H54 (cell line): Measurements from ENCODE around the gene NLRP11.

Experiments used
- DNase-seq: peaks from one replicate; pipeline ENCODE4 v3.0.0; 2011; ENCODE audit warnings: low spot score, mixed read lengths; ENCODE audit not compliant: insufficient read length
- FAIRE-seq: peaks from 3 replicates; lab custom pipeline; 2011; peaks lifted over from hg19 to GRCh38; lab: Jason Lieb, UNC
- POLR2A ChIP-seq: IDR thresholded peaks from 2 replicates; pipeline ENCODE4 v1.6.1; 2011; ENCODE audit warnings: low read depth, mild to moderate bottlenecking, low read length

The NLRP11 gene

DNA sequence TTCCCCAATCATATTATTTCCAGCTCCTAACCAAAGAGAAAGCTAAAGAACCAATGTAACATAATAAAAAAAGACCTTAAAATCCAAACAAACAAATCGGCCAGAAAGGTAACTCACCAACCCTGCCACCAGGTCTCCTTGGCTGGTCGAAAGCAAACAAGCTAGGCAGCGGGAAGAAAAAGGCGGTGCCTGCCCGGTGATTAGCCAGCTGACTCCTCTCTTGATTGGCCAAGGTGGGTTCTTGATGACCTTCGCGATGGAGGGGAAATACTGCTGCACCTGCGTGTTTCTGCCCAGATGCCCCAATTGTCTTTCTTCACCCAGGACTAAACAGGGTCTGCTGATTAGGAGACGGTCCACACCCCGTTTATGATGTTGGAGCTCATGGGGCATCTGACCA, at the start of gene NLRP11:
Gene NLRP11, minus strand, starts transcription at position 154 of the 400 bp plus-strand sequence. CDS start 13,825 bp downstream, outside the sequence.
- FAIRE-seq, result no peak
- DNase-seq, result no peak
- TF ChIP-seq POLR2A, result no peak

DNA sequence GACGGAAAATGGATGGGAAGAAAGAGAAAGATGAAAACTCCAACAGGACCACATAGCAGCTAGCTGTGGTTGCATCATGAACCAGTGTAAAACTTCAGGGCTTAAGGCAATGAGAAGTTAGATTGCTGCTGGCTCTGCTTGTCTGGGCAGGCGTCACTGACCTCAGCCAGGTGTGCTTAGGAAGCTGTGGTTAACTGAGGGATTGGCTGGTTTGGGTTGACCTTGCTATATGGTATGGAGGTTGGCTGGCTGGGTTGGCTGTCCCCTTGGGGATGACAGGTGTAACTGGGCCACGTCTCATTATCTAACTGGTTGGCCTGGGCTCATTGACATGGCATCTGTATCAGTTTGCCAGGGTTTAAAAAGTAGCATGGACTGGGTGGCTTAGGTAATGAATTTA, 45.4 kb upstream of the NLRP11 start:
- DNase-seq (no peak), FAIRE-seq (no peak)
- TF ChIP-seq POLR2A, result no peak

DNA sequence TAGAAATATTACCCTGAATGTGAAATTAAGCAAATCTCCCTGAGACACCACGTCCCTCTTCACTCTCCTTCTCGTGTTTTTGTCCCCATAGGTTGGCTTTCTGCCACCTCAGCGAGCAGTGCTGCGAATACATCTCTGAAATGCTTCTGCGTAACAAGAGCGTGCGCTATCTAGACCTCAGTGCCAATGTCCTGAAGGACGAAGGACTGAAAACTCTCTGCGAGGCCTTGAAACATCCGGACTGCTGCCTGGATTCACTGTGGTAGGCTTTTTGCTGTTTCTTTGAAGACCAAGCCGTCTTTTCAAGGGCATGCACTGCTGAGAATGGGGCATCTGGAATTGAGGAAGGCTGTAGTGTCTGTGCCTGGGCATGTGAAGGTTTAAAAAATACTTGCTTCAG, 38.9 kb upstream of the NLRP11 start:
- no peak for TF ChIP-seq POLR2A
- DNase-seq (no peak), FAIRE-seq (no peak)

DNA sequence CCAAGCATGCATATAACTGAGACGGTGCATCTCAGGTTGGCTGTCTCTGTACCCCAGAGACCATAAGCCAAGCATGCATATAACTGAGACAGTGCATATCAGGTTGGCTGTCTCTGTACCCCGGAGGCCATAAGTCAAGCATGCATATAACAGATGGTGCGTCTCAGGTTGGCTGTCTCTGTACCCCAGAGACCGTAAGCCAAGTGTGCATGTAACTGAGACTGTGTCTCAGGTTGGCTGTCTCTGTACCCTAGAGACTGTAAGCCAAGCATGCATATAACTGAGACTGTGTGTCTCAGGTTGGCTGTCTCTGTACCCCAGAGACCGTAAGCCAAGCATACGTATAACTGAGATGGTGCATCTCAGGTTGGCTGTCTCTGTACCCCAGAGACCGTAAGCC, 35.3 kb upstream of the NLRP11 start:
- FAIRE-seq (no peak), DNase-seq (no peak)

DNA sequence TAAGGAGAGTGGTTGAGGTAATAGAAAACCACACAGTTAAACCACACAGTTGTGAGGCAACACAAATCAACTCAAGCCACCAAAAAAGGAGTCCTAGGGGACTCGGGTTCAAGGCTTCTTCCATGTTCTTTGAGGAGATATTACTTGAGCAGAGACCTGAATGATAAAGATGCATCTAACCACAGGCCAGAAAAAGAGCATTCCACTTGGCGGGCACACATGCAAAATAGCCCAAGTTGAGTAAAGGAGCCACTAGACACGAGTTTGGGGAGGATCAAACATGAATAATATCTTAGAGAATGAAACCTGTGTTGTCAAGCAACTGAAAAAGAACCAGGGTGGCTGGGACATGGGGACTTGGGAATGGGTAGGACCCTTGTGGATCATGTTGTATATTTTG, 34.7 kb upstream of the NLRP11 start:
- DNase-seq (no peak), FAIRE-seq (no peak)
- TF ChIP-seq POLR2A, result no peak

More for the DNA sequence above, 35.3 kb upstream of the NLRP11 start:
- no peak for TF ChIP-seq POLR2A

DNA sequence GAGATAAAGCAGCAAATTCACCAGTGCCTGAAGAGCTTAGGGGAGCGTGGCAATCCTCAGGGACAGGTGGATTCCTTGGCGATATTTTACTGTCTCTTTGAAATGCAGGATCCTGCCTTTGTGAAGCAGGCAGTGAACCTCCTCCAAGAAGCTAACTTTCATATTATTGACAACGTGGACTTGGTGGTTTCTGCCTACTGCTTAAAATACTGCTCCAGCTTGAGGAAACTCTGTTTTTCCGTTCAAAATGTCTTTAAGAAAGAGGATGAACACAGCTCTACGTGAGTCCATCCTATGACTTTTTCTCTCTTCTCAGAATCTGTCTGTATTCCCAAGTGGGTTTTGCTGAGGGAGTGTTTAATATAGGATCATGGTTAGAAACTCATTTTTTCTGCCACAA, 27.2 kb upstream of the NLRP11 start:
- DNase-seq (no peak), FAIRE-seq (no peak)
- no peak for TF ChIP-seq POLR2A

DNA sequence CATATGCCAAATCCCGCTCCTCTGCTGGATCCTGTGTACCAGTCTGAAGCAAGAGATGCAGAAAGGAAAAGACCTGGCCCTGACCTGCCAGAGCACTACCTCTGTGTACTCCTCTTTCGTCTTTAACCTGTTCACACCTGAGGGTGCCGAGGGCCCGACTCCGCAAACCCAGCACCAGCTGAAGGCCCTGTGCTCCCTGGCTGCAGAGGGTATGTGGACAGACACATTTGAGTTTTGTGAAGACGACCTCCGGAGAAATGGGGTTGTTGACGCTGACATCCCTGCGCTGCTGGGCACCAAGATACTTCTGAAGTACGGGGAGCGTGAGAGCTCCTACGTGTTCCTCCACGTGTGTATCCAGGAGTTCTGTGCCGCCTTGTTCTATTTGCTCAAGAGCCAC, 26.6 kb upstream of the NLRP11 start:
- no peak for DNase-seq
- no peak for FAIRE-seq
- no peak for TF ChIP-seq POLR2A

DNA sequence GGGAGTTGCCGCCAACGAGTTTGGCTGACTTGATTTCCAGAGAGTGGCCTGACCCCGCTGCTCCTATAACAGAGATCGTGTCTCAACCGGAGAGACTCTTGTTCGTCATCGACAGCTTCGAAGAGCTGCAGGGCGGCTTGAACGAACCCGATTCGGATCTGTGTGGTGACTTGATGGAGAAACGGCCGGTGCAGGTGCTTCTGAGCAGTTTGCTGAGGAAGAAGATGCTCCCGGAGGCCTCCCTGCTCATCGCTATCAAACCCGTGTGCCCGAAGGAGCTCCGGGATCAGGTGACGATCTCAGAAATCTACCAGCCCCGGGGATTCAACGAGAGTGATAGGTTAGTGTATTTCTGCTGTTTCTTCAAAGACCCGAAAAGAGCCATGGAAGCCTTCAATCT, 26.2 kb upstream of the NLRP11 start:
- no peak for TF ChIP-seq POLR2A
- no peak for FAIRE-seq
- no peak for DNase-seq

DNA sequence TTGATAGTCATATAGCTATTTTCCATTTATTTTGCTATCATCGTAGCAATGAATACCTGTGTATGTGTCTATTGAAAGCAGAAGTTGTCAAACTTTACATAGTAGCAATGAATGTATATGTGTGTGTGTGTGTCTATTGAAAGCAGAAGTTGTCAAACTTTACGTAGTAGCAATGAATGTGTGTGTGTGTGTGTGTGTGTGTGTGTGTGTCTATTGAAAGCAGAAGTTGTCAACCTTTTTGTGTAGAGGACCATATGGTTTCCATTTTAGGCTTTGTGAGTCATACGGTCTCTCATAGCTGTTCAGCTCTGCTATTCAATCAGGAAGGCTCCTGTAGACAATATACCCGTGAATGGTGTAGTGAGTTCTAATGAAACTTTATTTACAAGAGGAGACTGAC, 25.4 kb upstream of the NLRP11 start:
- TF ChIP-seq POLR2A, result no peak
- DNase-seq (no peak), FAIRE-seq (no peak)

DNA sequence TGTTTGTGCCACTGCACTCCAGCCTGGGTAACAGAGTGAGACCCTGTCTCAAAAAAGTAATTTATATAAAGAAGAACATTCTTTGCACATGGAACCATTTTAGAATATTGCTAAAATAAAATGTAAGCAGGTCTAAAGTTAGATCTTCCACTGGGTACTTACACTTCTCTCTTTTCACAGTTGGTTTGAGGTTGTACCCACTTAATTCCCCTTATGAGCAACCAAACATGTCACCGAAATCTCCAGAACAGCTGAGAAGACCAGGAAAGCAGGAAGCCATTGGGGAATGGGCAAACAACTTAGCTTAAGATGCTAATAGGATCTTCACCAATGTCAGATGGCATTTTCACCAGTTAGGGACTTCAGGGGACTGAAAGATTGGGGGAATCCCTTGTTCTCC, 23.4 kb upstream of the NLRP11 start:
- no peak for DNase-seq
- no peak for FAIRE-seq
- no peak for TF ChIP-seq POLR2A

DNA sequence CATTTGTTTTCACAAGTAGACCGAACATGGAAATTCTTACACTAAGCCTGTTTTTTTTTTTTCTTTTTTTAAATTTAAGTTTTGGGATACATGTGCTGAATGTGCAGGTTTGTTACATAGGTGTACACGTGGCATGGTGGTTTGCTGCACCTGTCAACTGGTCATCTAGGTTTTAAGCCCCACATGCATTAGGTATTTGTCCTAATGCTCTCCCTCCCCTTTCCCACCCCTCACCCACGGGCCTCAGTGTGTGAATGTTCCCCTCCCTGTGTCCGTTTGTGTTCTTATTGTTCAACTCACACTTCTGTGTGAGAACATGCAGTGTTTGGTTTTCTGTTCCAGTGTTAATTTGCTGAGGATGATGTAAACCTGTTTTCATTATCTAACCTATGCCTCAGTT, 7.1 kb upstream of the NLRP11 start:
- no peak for FAIRE-seq

DNA sequence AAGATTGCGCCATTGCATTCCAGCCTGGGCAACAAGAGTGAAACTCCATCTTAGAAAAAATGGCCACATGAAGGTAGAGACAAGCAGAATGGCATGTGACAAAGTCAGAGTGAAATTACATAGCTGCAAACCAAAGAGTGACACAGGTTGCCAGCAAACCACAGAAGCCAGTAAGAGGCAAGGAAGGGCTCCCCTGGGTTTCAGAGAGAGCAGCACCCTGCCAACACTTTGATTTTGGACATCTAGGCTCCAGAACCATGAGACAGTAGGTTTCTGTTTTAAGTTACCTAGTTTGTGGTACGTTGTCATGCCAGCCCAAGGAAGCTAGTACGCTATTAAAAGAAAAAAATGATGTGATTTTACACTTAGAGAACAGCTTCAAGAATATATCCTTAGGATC, 6.5 kb upstream of the NLRP11 start:
- FAIRE-seq, result no peak
- no peak for DNase-seq
- TF ChIP-seq POLR2A, result no peak

More for the DNA sequence above, 7.1 kb upstream of the NLRP11 start:
- no peak for DNase-seq
- TF ChIP-seq POLR2A, result no peak

DNA sequence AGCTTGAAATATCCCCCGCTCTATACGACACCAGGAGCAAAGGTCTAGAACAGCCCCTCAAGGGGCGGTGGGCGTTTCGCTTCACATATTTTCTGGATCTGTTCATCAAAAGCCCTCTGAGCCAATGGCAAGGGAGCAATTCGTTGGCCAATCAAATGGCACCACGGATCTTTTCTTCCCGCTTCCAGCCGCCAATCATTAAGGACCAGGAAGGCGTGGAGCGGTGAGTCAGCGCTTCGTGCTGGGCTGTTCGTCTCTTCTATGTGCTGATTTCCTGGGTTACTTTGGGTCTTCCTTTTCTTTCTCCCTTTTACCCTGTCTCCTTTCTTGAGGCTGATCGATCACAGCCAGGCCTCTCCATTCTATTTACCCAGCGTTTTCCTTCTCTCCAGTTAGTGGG, 4.5 kb upstream of the NLRP11 start, which contains the start of gene NLRP4:
Gene NLRP4, plus strand, starts transcription at position 201 of the 400 bp plus-strand sequence. CDS start 15,541 bp downstream, outside the sequence.
- TF ChIP-seq POLR2A, result no peak
- no peak for DNase-seq
- no peak for FAIRE-seq

DNA sequence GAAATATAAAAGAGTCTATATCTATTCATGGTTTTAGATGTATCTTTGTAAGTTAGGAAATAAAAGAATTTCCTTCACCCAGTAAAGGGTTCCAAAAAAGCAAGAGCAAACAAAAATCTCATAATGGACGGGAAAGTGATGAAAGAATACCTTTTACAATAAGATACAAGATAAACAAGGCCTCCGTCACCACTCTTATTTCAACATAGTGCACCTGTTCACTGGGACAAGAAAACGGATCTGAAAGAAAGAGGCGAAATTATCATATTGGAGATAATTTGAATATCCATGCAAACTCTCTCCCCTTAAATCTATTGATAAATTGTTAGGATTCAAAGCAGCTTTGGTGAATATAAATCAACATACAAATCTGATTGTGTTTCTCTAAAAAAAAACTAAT, 877 bp upstream of the NLRP11 start:
- TF ChIP-seq POLR2A, result no peak
- DNase-seq (no peak), FAIRE-seq (no peak)

DNA sequence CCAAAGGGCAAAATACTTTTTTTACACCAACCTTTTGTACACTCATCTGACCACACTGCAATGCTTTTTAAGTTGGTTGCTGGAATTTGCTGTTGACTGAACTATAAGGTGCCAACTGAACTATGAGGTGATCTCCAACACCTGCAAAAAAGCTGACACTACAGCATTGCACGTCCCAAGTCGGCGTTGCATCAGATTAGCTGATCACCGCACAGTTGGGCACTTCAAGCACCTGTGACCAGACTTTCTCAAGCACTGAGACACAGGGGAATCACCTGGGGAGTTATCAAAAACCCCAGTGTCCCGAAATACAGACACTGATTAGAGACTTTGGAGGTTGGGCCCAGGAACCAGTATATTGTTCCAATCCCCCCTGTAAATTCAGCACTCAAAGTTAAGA, 1.1 kb downstream of the NLRP11 start:
- no peak for DNase-seq
- no peak for TF ChIP-seq POLR2A
- FAIRE-seq, result no peak

DNA sequence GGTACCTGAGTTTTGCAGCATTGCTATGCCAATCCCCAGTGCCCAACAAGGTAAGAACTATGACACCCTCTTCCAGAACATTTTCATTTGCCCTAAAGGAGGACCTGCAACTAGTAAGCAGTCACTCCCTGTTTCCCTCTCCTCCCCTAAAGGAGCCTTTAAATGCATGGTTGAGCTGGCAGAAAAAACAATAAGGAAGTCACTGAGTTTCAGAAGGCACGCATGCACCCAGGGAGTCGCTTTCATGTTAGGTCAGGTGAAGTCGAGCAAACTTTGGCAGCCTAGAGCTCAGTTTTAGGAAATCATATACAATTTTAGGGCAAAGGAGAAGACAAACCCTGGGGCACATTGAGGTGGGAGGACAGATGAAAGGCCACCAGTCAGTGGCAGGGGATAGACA, 11.8 kb downstream of the NLRP11 start:
- no peak for TF ChIP-seq POLR2A
- DNase-seq (no peak), FAIRE-seq (no peak)
